SK-N-SH (cell line): Measurements from ENCODE around the gene RAD51B. TPM values are rescaled to one million over a fixed set of nuclear protein-coding genes. Genes with fewer than 3 reads are reported as not detected.
A peak's percentile ranks its signal among the peaks of the same experiment; 100 is the strongest.

Experiments
- CTCF ChIA-PET: fragments of 300-600, 350-600 bp; formaldehyde crosslinking; extraction: SDS; loops from one replicate; lab custom pipeline; 2021; lab: Yijun Ruan, JAX
- POLR2A ChIA-PET: fragments of 350-600 bp; sonication (Branson Sonifier 250); formaldehyde crosslinking; extraction: SDS; loops from one replicate; lab custom pipeline; 2020; ENCODE audit warnings: antibody characterized with exemption, inconsistent platforms; lab: Yijun Ruan, JAX
- DNase-seq: peaks from one replicate; pipeline ENCODE4 v3.0.0; 2012
- H2AFZ ChIP-seq: fragments of 200-600 bp; sonication (generic); 2 replicates; pipeline ENCODE4 v1.8.1; 2016; ENCODE audit warnings: antibody characterized with exemption, mild to moderate bottlenecking, low read depth
- H3F3A ChIP-seq: fragments of 200-600 bp; sonication (generic); replicated peaks from 2 replicates; pipeline ENCODE3; 2016; ENCODE audit warnings: antibody characterized with exemption, mild to moderate bottlenecking; ENCODE audit not compliant: insufficient read depth
- H3K27ac ChIP-seq, 2 experiments: fragments of 200-500 bp in 1 of 2; fragments of 200-600 bp in 1 of 2; sonication (Bioruptor generic) in 1 of 2; sonication (generic), shearing (Covaris generic) in 1 of 2; 2 replicates each; pipeline versions ENCODE4 v1.5.1 to v1.6.1; 2014 to 2016; ENCODE audit warnings: low read depth in 2 of 2, inconsistent platforms in 1 of 2, low read length in 1 of 2, mild to moderate bottlenecking in 1 of 2, mixed read lengths in 1 of 2
- H3K27me3 ChIP-seq: fragments of 200-600 bp; sonication (generic), shearing (Covaris generic); 2 replicates; pipeline ENCODE4 v1.6.1; 2016; ENCODE audit warnings: mixed run types; ENCODE audit not compliant: insufficient read depth
- H3K36me3 ChIP-seq, 2 experiments: fragments of 200-500 bp in 1 of 2; fragments of 200-600 bp in 1 of 2; sonication (Bioruptor generic) in 1 of 2; sonication (generic) in 1 of 2; replicated peaks in 1 of 2; 2 replicates each; pipeline versions ENCODE3 to v1.5.1; 2014 to 2016; ENCODE audit warnings: low read length in 1 of 2, mild to moderate bottlenecking in 1 of 2; ENCODE audit not compliant: insufficient read depth in 2 of 2, control insufficient read depth in 1 of 2
- H3K4me1 ChIP-seq, 2 experiments: fragments of 200-500 bp in 1 of 2; fragments of 200-600 bp in 1 of 2; sonication (Bioruptor generic) in 1 of 2; sonication (generic), shearing (Covaris generic) in 1 of 2; 2 replicates each; pipeline versions ENCODE4 v1.5.1 to v1.6.1; 2014 to 2016; ENCODE audit warnings: low read depth in 1 of 2, low read length in 1 of 2, mixed run types in 1 of 2; ENCODE audit not compliant: insufficient read depth in 2 of 2, control insufficient read depth in 1 of 2
- H3K4me2 ChIP-seq: fragments of 200-600 bp; sonication (generic), shearing (Covaris generic); 2 replicates; pipeline ENCODE4 v1.6.1; 2017; ENCODE audit warnings: mixed run types
- H3K4me3 ChIP-seq, 2 experiments: fragments of 200-500 bp in 1 of 2; fragments of 200-600 bp in 1 of 2; sonication (Bioruptor generic) in 1 of 2; sonication (generic), shearing (Covaris generic) in 1 of 2; 2 replicates each; pipeline versions ENCODE4 v1.5.1 to v1.8.1; 2014 to 2016; ENCODE audit warnings: low read depth in 2 of 2, inconsistent platforms in 1 of 2, low read length in 1 of 2, mild to moderate bottlenecking in 1 of 2, mixed read lengths in 1 of 2, moderate library complexity in 1 of 2
- H3K79me2 ChIP-seq: fragments of 200-600 bp; sonication (generic); 2 replicates; pipeline ENCODE4 v1.8.1; 2017; ENCODE audit warnings: mild to moderate bottlenecking; ENCODE audit not compliant: insufficient read depth
- H3K9ac ChIP-seq: fragments of 200-600 bp; sonication (generic); 2 replicates; pipeline ENCODE4 v1.6.1; 2017; ENCODE audit warnings: mixed run types
- H3K9me2 ChIP-seq: fragments of 200-600 bp; sonication (generic); 2 replicates; pipeline ENCODE4 v1.6.1; 2017; ENCODE audit warnings: mixed run types
- H3K9me3 ChIP-seq: fragments of 200-600 bp; sonication (generic); 2 replicates; pipeline ENCODE4 v1.6.1; 2017; ENCODE audit warnings: mixed run types, mild to moderate bottlenecking, moderate library complexity
- H4K20me1 ChIP-seq: fragments of 200-600 bp; sonication (generic); 2 replicates; pipeline ENCODE4 v1.6.1; 2017; ENCODE audit warnings: mild to moderate bottlenecking, mixed run types; ENCODE audit not compliant: insufficient read depth
- CHD2 ChIP-seq: fragments of 150-350 bp; IDR thresholded peaks from 2 replicates; pipeline ENCODE4 v1.6.1; 2018; ENCODE audit warnings: low read length; ENCODE audit not compliant: partially characterized antibody
- ELF1 ChIP-seq: IDR thresholded peaks from 2 replicates; pipeline ENCODE4 v1.4.0; 2012
- EP300 ChIP-seq, 2 experiments: IDR thresholded peaks; 2 replicates each; pipeline versions ENCODE4 v1.4.0 to v1.6.1; 2012; ENCODE audit warnings: borderline replicate concordance in 1 of 2, low read depth in 1 of 2, low read length in 1 of 2
- EZH2phosphoT487 ChIP-seq: fragments of 200-600 bp; sonication (generic); IDR thresholded peaks from 2 replicates; pipeline ENCODE4 v1.6.1; 2017; ENCODE audit warnings: low read depth, mixed run types, mild to moderate bottlenecking, antibody characterized with exemption, moderate library complexity, borderline replicate concordance
- FOSL2 ChIP-seq: IDR thresholded peaks from 2 replicates; pipeline ENCODE4 v1.4.0; 2012; ENCODE audit warnings: low read depth, mild to moderate bottlenecking, moderate library complexity, borderline replicate concordance
- FOXM1 ChIP-seq: IDR thresholded peaks from 2 replicates; pipeline ENCODE4 v1.4.0; 2012; ENCODE audit warnings: low read depth, mild to moderate bottlenecking
- GABPA ChIP-seq: IDR thresholded peaks from 2 replicates; pipeline ENCODE4 v1.4.0; 2012; ENCODE audit warnings: low read depth, mild to moderate bottlenecking
- GATA2 ChIP-seq: sonication (generic); formaldehyde crosslinking; IDR thresholded peaks from 2 replicates; pipeline ENCODE4 v1.5.0; 2020; ENCODE audit warnings: mild to moderate bottlenecking, missing genetic modification reagents
- IRF3 ChIP-seq: fragments of 150-350 bp; IDR thresholded peaks from 2 replicates; pipeline ENCODE4 v1.6.1; 2016; ENCODE audit warnings: mild to moderate bottlenecking, low read depth, low read length
- JUND ChIP-seq: IDR thresholded peaks from 2 replicates; pipeline ENCODE4 v1.4.0; 2012
- MEF2A ChIP-seq: IDR thresholded peaks from 2 replicates; pipeline ENCODE4 v1.4.0; 2012; ENCODE audit warnings: low read depth, borderline replicate concordance
- MXI1 ChIP-seq: IDR thresholded peaks from 2 replicates; pipeline ENCODE4 v1.6.1; 2012; ENCODE audit warnings: mild to moderate bottlenecking, low read depth, low read length, improper control_type of control experiment
- PBX3 ChIP-seq: IDR thresholded peaks from 2 replicates; pipeline ENCODE4; 2012
- RAD21 ChIP-seq: IDR thresholded peaks from 2 replicates; pipeline ENCODE4 v1.6.1; 2012; ENCODE audit warnings: mild to moderate bottlenecking, low read length
- RCOR1 ChIP-seq: fragments of 150-350 bp; IDR thresholded peaks from 2 replicates; pipeline ENCODE4 v1.6.1; 2017; ENCODE audit warnings: antibody characterized with exemption, low read length
- RFX5 ChIP-seq: IDR thresholded peaks from 2 replicates; pipeline ENCODE4 v1.6.1; 2012; ENCODE audit warnings: mild to moderate bottlenecking, improper control_type of control experiment, low read length
- RXRA ChIP-seq: IDR thresholded peaks from 2 replicates; pipeline ENCODE4 v1.4.0; 2012; ENCODE audit warnings: low read depth, mild to moderate bottlenecking, borderline replicate concordance
- SIN3A ChIP-seq: IDR thresholded peaks from 2 replicates; pipeline ENCODE4 v1.6.1; 2012; ENCODE audit warnings: low read depth, mild to moderate bottlenecking, low read length, moderate library complexity, borderline replicate concordance
- SMC3 ChIP-seq: IDR thresholded peaks from 2 replicates; pipeline ENCODE4 v1.6.1; 2012; ENCODE audit warnings: low read depth, low read length, improper control_type of control experiment
- TCF12 ChIP-seq: IDR thresholded peaks from 2 replicates; pipeline ENCODE4 v1.4.0; 2012
- TEAD4 ChIP-seq: IDR thresholded peaks from 2 replicates; pipeline ENCODE4 v1.4.0; 2012; ENCODE audit warnings: mild to moderate bottlenecking, borderline replicate concordance; ENCODE audit not compliant: insufficient read depth
- USF2 ChIP-seq: fragments of 150-350 bp; IDR thresholded peaks from 2 replicates; pipeline ENCODE4 v1.6.1; 2017; ENCODE audit warnings: antibody characterized with exemption, low read length, low read depth, borderline replicate concordance
- WGBS: methylation state at CpG from one replicate; pipeline ENCODE4 v1.1.6; 2017; ENCODE audit warnings: low lambda C conversion rate; 5-methylcytosine and 5-hydroxymethylcytosine counted together
- polyA plus RNA-seq, 3 experiments: library from polyadenylated mRNA; depleted of rRNA; stranded (reverse); fragments of >200 nt; gene quantifications; 2 replicates each; pipeline ENCODE4 v1.2.3, GENCODE V29; 2012

Gene RAD51B
- polyA plus RNA-seq, 1 of the 3 experiments (the other 2 are of a cell fraction): 6.0 TPM

GRCh38 chr14:68386446-68386845 lies 566.9 kb downstream of the RAD51B start:
- Histone ChIP-seq H3F3A (peaks cover 3% of the 10 kb centered on the region), H3K9ac (no peak overlapping the region), H3K4me3 (no peak overlapping the region), H3K27me3 (no peaks in the 10 kb centered on the region), H4K20me1 (no peaks in the 10 kb centered on the region), H2AFZ (no peak overlapping the region), H3K9me2 (no peaks in the 10 kb centered on the region), H3K36me3 (no peaks in the 10 kb centered on the region), H3K79me2 (no peaks in the 10 kb centered on the region), H3K27ac (peak overlapping the region in 1 of 2 experiments; percentile 95; a peak in 2 of 4 replicates), H3K4me1 (peaks cover 16 to 21% of the 10 kb centered on the region in 2 experiments; a peak in 3 of 4 replicates), H3K9me3 (no peaks in the 10 kb centered on the region), H3K4me2 (no peak overlapping the region)
- TF ChIP-seq EP300 (IDR thresholded peaks at IDR 0.05; ENCODE audit: borderline replicate concordance in 1 of 2, low read depth in 1 of 2, low read length in 1 of 2): no peak
- TF ChIP-seq ELF1: no peak
- no peak for TF ChIP-seq USF2
- TF ChIP-seq RFX5: no peak
- TF ChIP-seq PBX3: no peak
- no peak for TF ChIP-seq SMC3
- no peak for DNase-seq
- 67% methylated on average over 1 of the region's 1 CpG for WGBS
- POLR2A ChIA-PET: no interaction called here
- CTCF ChIA-PET: interaction anchor here (1.5 kb wide), 1 partner anchor 137 kb away, joined by 5 read pairs; no protein-coding TSS in a partner anchor

- DNase-seq: peak; percentile 52
- Histone ChIP-seq H3K27me3 (no peaks in the 10 kb centered on the region), H2AFZ (no peak overlapping the region), H3K4me2 (peak overlapping the region; percentile 61; the same call in 1 of the 2 replicates), H3K4me3 (no peak overlapping the region), H3K4me1 (peaks cover 13 to 21% of the 10 kb centered on the region in 2 experiments; a peak in 3 of 4 replicates), H3K27ac (peak overlapping the region; percentile 63 to 95), H3K9me3 (no peaks in the 10 kb centered on the region), H3K36me3 (no peaks in the 10 kb centered on the region), H4K20me1 (no peaks in the 10 kb centered on the region), H3K79me2 (no peaks in the 10 kb centered on the region), H3K9ac (no peak overlapping the region), H3F3A (peaks cover 3% of the 10 kb centered on the region), H3K9me2 (no peaks in the 10 kb centered on the region)
- WGBS: 16% methylated on average over 6 of the region's 6 CpGs
- ChIA-PET CTCF (interaction anchor here (0.9 to 1.5 kb wide), 4 partner anchors 15 to 402 kb away, joined by 3 to 5 read pairs (median 3); no protein-coding TSS in a partner anchor), POLR2A (no interaction called here)
- peak; percentile 76 for TF ChIP-seq RCOR1
- no peak for TF ChIP-seq MEF2A
- TF ChIP-seq FOXM1: no peak
- no peak for TF ChIP-seq EZH2phosphoT487
- TF ChIP-seq CHD2: peak; percentile 27
- no peak for TF ChIP-seq GABPA
- TF ChIP-seq MXI1: peak; percentile 9; the same call in 1 of the 2 replicates
- TF ChIP-seq FOSL2: no peak
- TF ChIP-seq IRF3: no peak
- TF ChIP-seq TCF12: peak; percentile 82
- peak; percentile 75 for TF ChIP-seq PBX3
- TF ChIP-seq ELF1: no peak
- TF ChIP-seq SIN3A: no peak
- no peak; the same call in 1 of the 2 replicates for TF ChIP-seq GATA2 (CRISPR knock-in tag)
- TF ChIP-seq JUND: peak; percentile 54
- peak; percentile 33; the same call in 1 of the 2 replicates for TF ChIP-seq RAD21
- no peak for TF ChIP-seq RXRA
- TF ChIP-seq EP300 (IDR thresholded peaks at IDR 0.05; ENCODE audit: borderline replicate concordance in 1 of 2, low read depth in 1 of 2, low read length in 1 of 2): peak in 1 of 2 experiments; percentile 68; a peak in 2 of 4 replicates
- no peak for TF ChIP-seq TEAD4
Observed at GRCh38 chr14:68386950-68387779, 567.6 kb downstream of the RAD51B start.
